ENCODE measurements around the gene RBM43. TPM values are rescaled to one million over a fixed set of nuclear protein-coding genes. Genes with fewer than 3 reads are reported as not detected.

RBM43 gene
- total RNA-seq, 4 donors from 2014 or later, result 6.9 to 13.6 (median 13.2) TPM

GRCh38 chr2:151268085-151268484, 6.4 kb upstream of the RBM43 start:
- TF ChIP-seq EP300 (IDR thresholded peaks at IDR 0.05) (no peak), CTCF (IDR thresholded peaks at IDR 0.05) (no peak), POLR2A (IDR thresholded peaks at IDR 0.05) (no peak)
- no peak overlapping the region for H3K4me3 ChIP-seq
- H3K27me3 ChIP-seq, result no peaks in the 10 kb centered on the region
- peaks cover 0 to 6% (median 0%) of the 10 kb centered on the region in 4 donors for H3K9me3 ChIP-seq
- H3K27ac ChIP-seq, result peak overlapping the region in 2 of 4 donors; percentile 46 to 81
- H3K36me3 ChIP-seq, result peaks cover 0 to 7% (median 0%) of the 10 kb centered on the region in 3 donors
- DNase-seq (ENCODE audit: low spot score in 2 of 2), result no peak
- H3K4me1 ChIP-seq, result peaks cover 0 to 47% (median 18%) of the 10 kb centered on the region in 4 donors

GRCh38 chr2:151267537-151267936, 5.9 kb upstream of the RBM43 start:
- H3K4me1 ChIP-seq, result peaks cover 0 to 52% (median 17%) of the 10 kb centered on the region in 4 donors
- peak overlapping the region in 1 of 4 donors; percentile 81 for H3K27ac ChIP-seq
- peaks cover 0 to 7% (median 0%) of the 10 kb centered on the region in 3 donors for H3K36me3 ChIP-seq
- H3K4me3 ChIP-seq, result no peak overlapping the region
- no peak for TF ChIP-seq EP300 (IDR thresholded peaks at IDR 0.05)
- no peak for TF ChIP-seq CTCF (IDR thresholded peaks at IDR 0.05)
- no peak for TF ChIP-seq POLR2A (IDR thresholded peaks at IDR 0.05)
- peaks cover 0 to 6% (median 0%) of the 10 kb centered on the region in 4 donors for H3K9me3 ChIP-seq
- WGBS, 2 donors, result 86 to 87% methylated on average over 5 of the region's 5 CpGs
- no peak for DNase-seq (ENCODE audit: low spot score in 2 of 2)
- H3K27me3 ChIP-seq, result no peaks in the 10 kb centered on the region

GRCh38 chr2:151265991-151266390, 4.3 kb upstream of the RBM43 start:
- Histone ChIP-seq H3K4me1 (peaks cover 0 to 52% (median 17%) of the 10 kb centered on the region in 4 donors), H3K9me3 (peaks cover 0 to 6% (median 0%) of the 10 kb centered on the region in 4 donors), H3K36me3 (peaks cover 0 to 3% (median 0%) of the 10 kb centered on the region in 3 donors), H3K4me3 (no peak overlapping the region), H3K27me3 (no peaks in the 10 kb centered on the region), H3K27ac (peak overlapping the region in 1 of 4 donors; percentile 100)
- no peak for DNase-seq (ENCODE audit: low spot score in 2 of 2)
- TF ChIP-seq EP300 (IDR thresholded peaks at IDR 0.05), result no peak
- TF ChIP-seq POLR2A (IDR thresholded peaks at IDR 0.05), result no peak
- TF ChIP-seq CTCF (IDR thresholded peaks at IDR 0.05), result no peak

- H3K4me3 ChIP-seq, result no peak overlapping the region
- no peaks in the 10 kb centered on the region for H3K36me3 ChIP-seq
- peak overlapping the region; percentile 15 to 100 (median 66) for H3K27ac ChIP-seq
- H3K27me3 ChIP-seq, result no peaks in the 10 kb centered on the region
- peaks cover 0 to 6% (median 0%) of the 10 kb centered on the region in 4 donors for H3K9me3 ChIP-seq
- peaks cover 0 to 56% (median 15%) of the 10 kb centered on the region in 4 donors for H3K4me1 ChIP-seq
- 49 to 57% methylated on average over 7 of the region's 7 CpGs for WGBS, 2 donors
- no peak for TF ChIP-seq POLR2A (IDR thresholded peaks at IDR 0.05)
- no peak for TF ChIP-seq EP300 (IDR thresholded peaks at IDR 0.05)
- no peak for TF ChIP-seq CTCF (IDR thresholded peaks at IDR 0.05)
- DNase-seq (ENCODE audit: low spot score in 2 of 2), result no peak
Observed at GRCh38 chr2:151264157-151264825, 2.6 kb upstream of the RBM43 start.

- H3K27ac ChIP-seq, result peak overlapping the region; percentile 87 to 100 (median 98)
- no peaks in the 10 kb centered on the region for H3K36me3 ChIP-seq
- TF ChIP-seq EP300 (IDR thresholded peaks at IDR 0.05), result no peak
- TF ChIP-seq CTCF (IDR thresholded peaks at IDR 0.05), result no peak
- TF ChIP-seq POLR2A (IDR thresholded peaks at IDR 0.05), result no peak
- 84 to 88% methylated on average over 8 of the region's 8 CpGs for WGBS, 2 donors
- H3K4me3 ChIP-seq, result no peak overlapping the region
- no peaks in the 10 kb centered on the region for H3K27me3 ChIP-seq
- no peak for DNase-seq (ENCODE audit: low spot score in 2 of 2)
- peaks cover 0 to 5% (median 0%) of the 10 kb centered on the region in 4 donors for H3K9me3 ChIP-seq
- peaks cover 0 to 63% (median 15%) of the 10 kb centered on the region in 4 donors for H3K4me1 ChIP-seq
Observed at GRCh38 chr2:151262629-151263028, 966 bp upstream of the RBM43 start.
